Measurements from ENCODE around the gene CAMK4.
"Not testable (repeated sequence)": the region's sequence is repeated elsewhere in the genome, so short reads cannot be mapped to it uniquely, and the experiment has no call there.

The CAMK4 gene

DNA sequence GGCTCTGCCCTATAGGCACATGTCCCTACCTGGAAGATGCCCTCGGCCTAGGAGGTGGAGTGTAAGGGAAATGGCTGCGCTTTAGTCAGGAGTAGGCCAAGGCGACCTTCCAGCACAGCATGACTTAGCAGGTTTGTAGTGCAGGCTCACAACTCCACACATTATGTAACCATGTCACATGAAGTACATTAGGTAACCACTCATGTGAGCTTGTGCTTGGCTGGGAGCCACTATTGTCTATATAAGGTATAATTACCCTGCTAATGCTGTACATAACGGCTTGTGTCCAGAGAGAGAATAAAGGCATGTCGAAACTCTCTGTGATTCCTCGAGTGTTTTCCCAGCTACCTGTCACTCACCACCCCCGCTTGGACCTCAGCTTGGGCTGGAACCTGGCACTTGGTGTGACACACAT lies 74.9 kb downstream of the CAMK4 start:
- H3K27me3 ChIP-seq: no peaks in the 10 kb centered on the region
- H3K9me3 ChIP-seq: peaks cover 6% of the 10 kb centered on the region; the same call in 1 of the 2 replicates
- no peaks in the 10 kb centered on the region for H3K36me3 ChIP-seq
- H3K9ac ChIP-seq: no peak overlapping the region
- H3K4me2 ChIP-seq: no peak overlapping the region
- H3K27ac ChIP-seq: no peak overlapping the region
- no peaks in the 10 kb centered on the region for H3K4me1 ChIP-seq
- H3K4me3 ChIP-seq: no peak overlapping the region
- no peak for TF ChIP-seq Cebpa-rat (IDR thresholded peaks at IDR 0.05)
- no peaks in the 10 kb centered on the region for H4K20me1 ChIP-seq

DNA sequence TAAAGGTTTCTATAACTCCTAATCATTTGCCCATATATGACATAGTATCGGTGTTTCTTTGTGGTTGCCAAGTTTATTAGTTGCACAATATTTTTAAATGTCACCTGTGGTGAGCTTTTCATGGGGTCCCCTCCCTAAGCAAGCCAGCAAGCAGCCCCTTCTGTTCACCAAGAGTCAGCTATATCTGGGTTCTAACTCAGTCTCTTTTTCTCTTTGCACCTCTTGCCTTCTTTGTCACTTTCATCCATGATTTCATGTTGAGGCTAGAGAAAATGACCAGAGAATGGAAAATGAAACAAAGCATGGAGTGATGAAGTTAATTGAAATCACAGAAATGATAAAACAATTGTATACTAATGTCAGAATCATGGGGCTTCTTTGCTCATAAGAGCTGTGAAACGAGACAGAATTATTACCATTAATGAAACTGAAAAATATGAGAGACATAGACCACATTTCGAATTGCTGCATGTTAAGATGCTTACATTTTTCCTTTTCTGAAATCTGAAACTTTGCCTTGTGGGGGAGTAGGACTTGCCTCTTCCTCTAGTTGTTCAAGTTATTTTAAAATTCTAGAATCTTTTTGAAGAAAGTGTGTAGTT lies 75.7 kb downstream of the CAMK4 start:
- peaks cover 6% of the 10 kb centered on the region; the same call in 1 of the 2 replicates for H3K9me3 ChIP-seq
- no peak overlapping the region for H3K4me3 ChIP-seq
- no peaks in the 10 kb centered on the region for H3K27me3 ChIP-seq
- no peak overlapping the region for H3K27ac ChIP-seq
- H3K4me2 ChIP-seq: no peak overlapping the region
- no peak for TF ChIP-seq Cebpa-rat (IDR thresholded peaks at IDR 0.05)
- H4K20me1 ChIP-seq: no peaks in the 10 kb centered on the region
- H3K9ac ChIP-seq: no peak overlapping the region
- H3K4me1 ChIP-seq: no peaks in the 10 kb centered on the region
- no peaks in the 10 kb centered on the region for H3K36me3 ChIP-seq

DNA sequence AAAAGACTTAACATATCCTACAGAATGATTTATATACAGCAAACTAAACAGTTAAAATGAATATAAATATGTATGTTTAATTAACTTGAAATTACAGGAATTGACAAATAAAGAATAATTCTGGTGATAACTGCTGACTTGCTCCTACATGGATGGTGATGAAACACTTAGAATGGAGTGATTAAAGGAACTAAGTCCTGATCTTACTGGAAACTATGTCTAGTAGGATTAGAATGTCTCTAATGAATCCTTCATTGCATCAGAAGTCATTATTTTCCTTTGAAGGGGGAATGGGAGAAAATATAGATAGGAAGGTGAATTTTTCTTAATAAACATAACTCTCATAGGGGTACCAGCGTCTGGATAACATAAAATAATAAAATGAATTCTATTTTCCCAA lies 77.1 kb downstream of the CAMK4 start:
- Histone ChIP-seq H3K9me3 (peaks cover 6% of the 10 kb centered on the region; the same call in 1 of the 2 replicates), H3K27ac (no peak overlapping the region), H3K27me3 (no peaks in the 10 kb centered on the region), H3K9ac (no peak overlapping the region), H3K4me2 (no peak overlapping the region), H3K4me3 (no peak overlapping the region), H3K4me1 (no peaks in the 10 kb centered on the region), H3K36me3 (no peaks in the 10 kb centered on the region), H4K20me1 (no peaks in the 10 kb centered on the region)
- no peak for TF ChIP-seq Cebpa-rat (IDR thresholded peaks at IDR 0.05)

- H3K9ac ChIP-seq, H3K27ac ChIP-seq, H3K36me3 ChIP-seq, H3K4me3 ChIP-seq, H3K27me3 ChIP-seq, H3K4me1 ChIP-seq, H4K20me1 ChIP-seq, H3K9me3 ChIP-seq, H3K4me2 ChIP-seq: not testable (repeated sequence)
Measured at GRCh38 chr5:111302043-111302442, 77.9 kb downstream of the CAMK4 start.

DNA sequence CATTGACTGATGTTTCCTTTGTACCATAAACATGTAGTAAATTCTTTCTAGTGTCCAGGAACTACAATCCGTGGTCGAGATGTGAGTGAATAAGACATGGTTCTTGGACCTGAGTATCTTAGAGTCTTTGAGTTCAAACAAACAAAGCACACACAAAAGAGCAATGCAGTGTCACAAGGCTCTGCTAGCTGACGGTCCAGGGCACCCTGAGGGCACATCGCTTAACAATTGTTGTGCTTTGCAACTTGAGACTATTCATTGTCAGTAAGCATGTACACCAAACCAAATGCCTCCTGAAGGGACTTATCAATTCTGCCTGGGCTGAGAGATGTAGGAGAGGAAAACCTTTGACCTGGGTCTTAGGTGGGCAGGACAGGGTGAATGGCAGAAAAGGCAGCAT lies 84.8 kb downstream of the CAMK4 start:
- no peaks in the 10 kb centered on the region for H3K9me3 ChIP-seq
- H3K27ac ChIP-seq: no peak overlapping the region
- H3K4me3 ChIP-seq: no peak overlapping the region
- H3K4me2 ChIP-seq: no peak overlapping the region
- H4K20me1 ChIP-seq: no peaks in the 10 kb centered on the region
- no peaks in the 10 kb centered on the region for H3K4me1 ChIP-seq
- no peak for TF ChIP-seq Cebpa-rat (IDR thresholded peaks at IDR 0.05)
- no peak overlapping the region for H3K9ac ChIP-seq
- H3K27me3 ChIP-seq: no peaks in the 10 kb centered on the region
- no peaks in the 10 kb centered on the region for H3K36me3 ChIP-seq

DNA sequence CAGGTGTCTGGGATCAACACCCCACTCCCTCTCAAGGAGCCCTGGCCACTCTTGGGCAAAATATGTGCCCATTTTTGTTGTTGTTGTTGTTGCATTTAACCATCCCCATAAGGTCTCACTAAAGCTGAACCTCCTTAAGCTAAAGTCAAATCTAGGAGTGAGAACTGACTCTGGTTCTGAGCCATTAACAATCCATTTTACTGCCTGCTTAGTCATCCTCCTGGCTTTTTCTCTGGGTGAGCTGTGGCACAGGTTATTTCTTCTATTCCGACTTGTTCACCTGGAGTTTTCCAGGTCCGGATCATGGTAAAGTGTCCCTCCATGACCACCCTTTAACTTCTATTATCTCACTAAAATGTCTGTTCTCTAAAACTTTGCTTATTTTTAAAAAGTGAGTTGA lies 85.2 kb downstream of the CAMK4 start:
- Histone ChIP-seq H4K20me1 (no peaks in the 10 kb centered on the region), H3K4me2 (no peak overlapping the region), H3K27me3 (no peaks in the 10 kb centered on the region), H3K9me3 (no peaks in the 10 kb centered on the region), H3K4me3 (no peak overlapping the region), H3K9ac (no peak overlapping the region), H3K27ac (no peak overlapping the region), H3K4me1 (no peaks in the 10 kb centered on the region), H3K36me3 (no peaks in the 10 kb centered on the region)
- no peak for TF ChIP-seq Cebpa-rat (IDR thresholded peaks at IDR 0.05)

DNA sequence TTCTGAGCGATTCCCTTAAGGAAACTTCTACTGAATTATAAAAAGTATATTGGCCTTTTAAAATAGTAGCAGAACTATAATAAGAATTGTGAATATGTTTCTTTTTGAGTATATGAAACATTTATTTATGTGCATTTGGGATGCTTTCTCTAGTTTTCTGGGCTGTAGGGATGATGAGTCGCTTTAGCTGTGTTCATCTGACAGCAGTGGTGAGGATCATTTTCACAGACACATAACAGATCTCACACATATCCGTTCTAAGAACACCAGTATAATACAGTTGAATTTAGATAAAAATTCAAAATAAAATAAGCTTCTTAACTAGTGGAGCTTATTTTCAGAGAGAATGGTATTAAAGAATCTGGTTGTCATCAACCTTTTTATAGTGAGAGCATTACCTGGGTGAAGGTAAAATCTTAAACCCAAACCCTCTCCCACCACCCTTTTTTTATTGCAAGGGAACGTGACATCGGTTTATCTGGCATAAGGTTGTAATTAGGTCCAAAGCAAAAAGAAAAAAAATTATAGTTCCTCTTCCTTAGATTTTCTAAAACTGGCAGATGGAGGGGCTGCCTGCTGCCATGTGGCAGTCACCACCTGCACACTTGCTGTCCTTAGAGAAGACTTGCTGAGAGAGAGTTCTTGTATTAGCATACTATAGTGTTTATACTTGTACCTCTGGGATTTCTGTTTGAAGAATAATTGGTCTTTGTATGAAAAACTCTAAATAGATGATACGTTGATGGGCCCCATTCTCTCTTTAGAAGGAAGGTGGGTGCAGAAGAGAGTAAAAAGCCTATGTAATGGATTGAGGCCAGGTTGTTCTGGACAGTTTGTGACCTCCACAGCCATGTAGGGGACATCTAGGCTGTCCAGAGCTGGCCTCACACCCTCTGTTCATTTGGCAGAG lies 86.8 kb downstream of the CAMK4 start:
- H3K4me1 ChIP-seq: no peaks in the 10 kb centered on the region
- no peak overlapping the region for H3K27ac ChIP-seq
- H3K36me3 ChIP-seq: no peaks in the 10 kb centered on the region
- H3K4me2 ChIP-seq: no peak overlapping the region
- no peak overlapping the region for H3K9ac ChIP-seq
- H3K4me3 ChIP-seq: no peak overlapping the region
- no peaks in the 10 kb centered on the region for H4K20me1 ChIP-seq
- no peaks in the 10 kb centered on the region for H3K27me3 ChIP-seq
- H3K9me3 ChIP-seq: no peaks in the 10 kb centered on the region
- no peak for TF ChIP-seq Cebpa-rat (IDR thresholded peaks at IDR 0.05)

DNA sequence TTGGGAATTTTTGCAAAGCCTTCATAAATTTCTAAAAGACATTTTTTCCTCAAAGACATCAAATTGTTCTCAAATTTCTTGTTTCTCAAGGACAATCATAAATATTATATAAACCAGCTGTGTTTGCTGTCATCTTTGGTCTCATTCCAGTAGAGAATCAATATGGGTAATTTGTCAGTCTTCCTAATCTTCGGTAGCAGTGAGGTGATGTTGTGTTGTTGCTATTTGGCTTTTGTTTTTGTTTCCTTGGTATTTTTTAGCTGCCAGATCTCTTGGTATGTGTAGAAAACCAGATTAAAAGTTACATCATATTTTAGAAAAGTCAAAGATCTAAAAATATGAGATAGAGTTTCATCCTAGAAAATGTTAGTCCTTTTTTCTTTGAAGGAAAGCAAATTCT lies 87.5 kb downstream of the CAMK4 start:
- Histone ChIP-seq H3K4me1 (no peaks in the 10 kb centered on the region), H3K27me3 (no peaks in the 10 kb centered on the region), H3K9ac (no peak overlapping the region), H3K36me3 (no peaks in the 10 kb centered on the region), H3K27ac (no peak overlapping the region), H4K20me1 (no peaks in the 10 kb centered on the region), H3K9me3 (no peaks in the 10 kb centered on the region), H3K4me3 (no peak overlapping the region), H3K4me2 (no peak overlapping the region)
- no peak for TF ChIP-seq Cebpa-rat (IDR thresholded peaks at IDR 0.05)

- Histone ChIP-seq H3K4me2 (no peak overlapping the region), H3K9me3 (no peaks in the 10 kb centered on the region), H3K9ac (no peak overlapping the region), H3K36me3 (no peaks in the 10 kb centered on the region), H3K4me1 (no peaks in the 10 kb centered on the region), H3K27ac (no peak overlapping the region), H4K20me1 (no peaks in the 10 kb centered on the region), H3K4me3 (no peak overlapping the region), H3K27me3 (no peaks in the 10 kb centered on the region)
- TF ChIP-seq Cebpa-rat (IDR thresholded peaks at IDR 0.05): no peak
Measured at GRCh38 chr5:111313017-111313724, 89.0 kb downstream of the CAMK4 start.

DNA sequence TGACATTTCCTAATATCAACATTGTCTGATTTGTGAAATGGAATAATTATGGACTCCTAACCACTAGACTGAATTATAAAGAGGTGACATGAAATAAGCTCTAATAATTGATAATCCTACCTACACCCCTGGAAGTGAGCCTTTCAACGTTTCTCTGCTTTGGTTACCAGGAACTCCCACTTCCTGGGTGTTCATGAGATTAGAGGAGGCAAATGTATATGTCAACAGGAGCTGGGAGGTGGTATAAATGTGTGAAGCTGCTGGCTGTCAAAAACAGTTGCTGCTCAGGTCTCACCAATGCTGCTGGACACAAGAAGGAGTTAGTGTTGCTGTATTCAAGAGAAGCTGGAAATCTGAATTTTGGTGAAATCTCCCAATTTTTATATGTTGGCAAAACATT lies 96.8 kb downstream of the CAMK4 start:
- no peaks in the 10 kb centered on the region for H4K20me1 ChIP-seq
- H3K27me3 ChIP-seq: no peaks in the 10 kb centered on the region
- H3K36me3 ChIP-seq: no peaks in the 10 kb centered on the region
- no peaks in the 10 kb centered on the region for H3K9me3 ChIP-seq
- TF ChIP-seq Cebpa-rat (IDR thresholded peaks at IDR 0.05): no peak
- no peak overlapping the region for H3K4me3 ChIP-seq
- no peak overlapping the region for H3K9ac ChIP-seq
- no peak overlapping the region for H3K27ac ChIP-seq
- H3K4me2 ChIP-seq: no peak overlapping the region
- H3K4me1 ChIP-seq: no peaks in the 10 kb centered on the region
